Prostate gland (tissue), 2 donors: ENCODE results near the gene ITK. TPM values are rescaled to one million over a fixed set of nuclear protein-coding genes. Genes with fewer than 3 reads are reported as not detected.

Experiments
- DNase-seq: peaks from one replicate; pipeline ENCODE4 v3.0.0-alpha.2; 2019; ENCODE audit warnings: low spot score
- H3K27ac ChIP-seq, 2 donors: fragments of 200-600 bp; sonication (generic); 2 replicates each; pipeline ENCODE4 v1.5.1; 2017 to 2019
- H3K27me3 ChIP-seq: fragments of 200-600 bp; sonication (generic); replicated peaks from 2 replicates; pipeline ENCODE4 v1.5.1; 2019; ENCODE audit not compliant: insufficient read depth
- H3K36me3 ChIP-seq, 2 donors: fragments of 200-600 bp; sonication (generic); 1 replicate in 1 of 2; 2 replicates in 1 of 2; pipeline versions ENCODE4 v1.5.1 to v1.8.1; 2017 to 2019
- H3K4me1 ChIP-seq: fragments of 200-600 bp; sonication (generic); replicated peaks from 2 replicates; pipeline ENCODE4 v1.5.1; 2019
- H3K4me3 ChIP-seq, 2 donors: fragments of 200-600 bp; sonication (generic); 2 replicates each; pipeline ENCODE4 v1.5.1; 2017 to 2019
- H3K9me3 ChIP-seq: fragments of 200-600 bp; sonication (generic); 2 replicates; pipeline ENCODE4 v1.5.1; 2017
- CTCF ChIP-seq, 4 experiments: fragments of 200-600 bp in 2 of 4; fragments of 450-650 bp in 2 of 4; sonication (generic) in 2 of 4; IDR thresholded peaks; 1 replicate in 3 of 4; 2 replicates in 1 of 4; pipeline ENCODE4 v1.5.1; 2016 to 2019; ENCODE audit warnings: antibody characterized with exemption in 4 of 4, mild to moderate bottlenecking in 2 of 4, moderate library complexity in 2 of 4
- POLR2A ChIP-seq: fragments of 450-650 bp; IDR thresholded peaks from one replicate; pipeline ENCODE4 v1.6.1; 2016; ENCODE audit warnings: antibody characterized with exemption, mild to moderate bottlenecking
- POLR2AphosphoS5 ChIP-seq: sonication (generic); formaldehyde crosslinking; IDR thresholded peaks from one replicate; pipeline ENCODE4 v1.6.1; 2017; ENCODE audit warnings: antibody characterized with exemption
- WGBS: methylation state at CpG from one replicate; pipeline ENCODE4 v1.1.5; 2018; 5-methylcytosine and 5-hydroxymethylcytosine counted together
- intact Hi-C: fragments of 100-400 bp; cut with DNase I; formaldehyde crosslinking; loops from one replicate; pipeline ENCODE4 v1.14.2; 2022
- total RNA-seq, 2 donors: library from RNA; depleted of rRNA; stranded (reverse); fragments of >200 nt; gene quantifications; one replicate each; pipeline ENCODE4 v1.1.0, GENCODE V29; 2016

ITK gene
- total RNA-seq, 2 donors from 2014 or later: 2.2 to 5.6 TPM

- TF ChIP-seq POLR2AphosphoS5: no peak
- TF ChIP-seq CTCF (IDR thresholded peaks at IDR 0.05): no peak
- TF ChIP-seq POLR2A: no peak
- H3K36me3 ChIP-seq: no peaks in the 10 kb centered on the region
- intact Hi-C loops: no loop called here
- WGBS: 71% methylated on average over 12 of the region's 12 CpGs
- H3K27ac ChIP-seq: no peak overlapping the region
- no peaks in the 10 kb centered on the region for H3K27me3 ChIP-seq
- no peak for DNase-seq
- no peaks in the 10 kb centered on the region for H3K9me3 ChIP-seq
- H3K4me1 ChIP-seq: no peaks in the 10 kb centered on the region
- no peak overlapping the region for H3K4me3 ChIP-seq
Measured at GRCh38 chr5:157186309-157187045, 5.8 kb downstream of the ITK start.

- no peaks in the 10 kb centered on the region for H3K27me3 ChIP-seq
- WGBS: 60% methylated on average over 5 of the region's 5 CpGs
- H3K4me3 ChIP-seq: no peak overlapping the region
- TF ChIP-seq POLR2AphosphoS5 (no peak), POLR2A (no peak), CTCF (IDR thresholded peaks at IDR 0.05) (no peak)
- H3K36me3 ChIP-seq: no peaks in the 10 kb centered on the region
- H3K4me1 ChIP-seq: no peaks in the 10 kb centered on the region
- intact Hi-C loops: no loop called here
- DNase-seq: no peak
- no peaks in the 10 kb centered on the region for H3K9me3 ChIP-seq
- no peak overlapping the region for H3K27ac ChIP-seq
Measured at GRCh38 chr5:157187046-157187754, 6.6 kb downstream of the ITK start.

GRCh38 chr5:157188270-157188669, 7.6 kb downstream of the ITK start:
- intact Hi-C loops: no loop called here
- Histone ChIP-seq H3K4me3 (no peak overlapping the region), H3K4me1 (no peaks in the 10 kb centered on the region), H3K36me3 (no peaks in the 10 kb centered on the region), H3K9me3 (no peaks in the 10 kb centered on the region), H3K27ac (no peak overlapping the region), H3K27me3 (no peaks in the 10 kb centered on the region)
- no peak for TF ChIP-seq POLR2A
- TF ChIP-seq POLR2AphosphoS5: no peak
- TF ChIP-seq CTCF (IDR thresholded peaks at IDR 0.05): no peak
- DNase-seq: no peak

GRCh38 chr5:157189223-157189622, 8.6 kb downstream of the ITK start:
- Histone ChIP-seq H3K9me3 (no peaks in the 10 kb centered on the region), H3K27me3 (no peaks in the 10 kb centered on the region), H3K4me1 (no peaks in the 10 kb centered on the region), H3K36me3 (no peaks in the 10 kb centered on the region), H3K4me3 (no peak overlapping the region), H3K27ac (no peak overlapping the region)
- 86% methylated on average over 7 of the region's 7 CpGs for WGBS
- TF ChIP-seq POLR2AphosphoS5: no peak
- TF ChIP-seq POLR2A: no peak
- no peak for TF ChIP-seq CTCF (IDR thresholded peaks at IDR 0.05)
- intact Hi-C loops: no loop called here
- DNase-seq: no peak
